ENCODE measurements around the gene MYCL.
"Not testable (repeated sequence)": the region's sequence is repeated elsewhere in the genome, so short reads cannot be mapped to it uniquely, and the experiment has no call there.

GRCh38 chr1:39869538-39870112 is 32.1 kb downstream of the MYCL start:
- not testable (repeated sequence) for TF ChIP-seq CTCF (IDR thresholded peaks at IDR 0.05); ZNF263 (CRISPR knock-in tag; IDR thresholded peaks at IDR 0.05; ENCODE audit: low read depth); AFF4 (CRISPR knock-in tag; IDR thresholded peaks at IDR 0.05; ENCODE audit: borderline replicate concordance); E2F4 (CRISPR knock-in tag; IDR thresholded peaks at IDR 0.05; ENCODE audit: borderline replicate concordance, low read depth); MAX (CRISPR knock-in tag; IDR thresholded peaks at IDR 0.05)
